C4-2B (cell line): ENCODE measurements around the gene PRRT3.

Experiments used
- CTCF ChIP-seq: fragments of 450-650 bp; conservative IDR thresholded peaks from 2 replicates; pipeline ENCODE4 v1.5.1; 2017; ENCODE audit warnings: mild to moderate bottlenecking
- ZFX ChIP-seq: fragments of 450-650 bp; IDR thresholded peaks from 2 replicates; pipeline ENCODE4 v1.6.1; 2017

- TF ChIP-seq CTCF: no peak
- TF ChIP-seq ZFX: no peak
Observed at GRCh38 chr3:9980251-9980650, 28.0 kb upstream of the PRRT3 start.
